Fibroblast of lung (primary cell): ENCODE data around the gene CREB3. TPM values are rescaled to one million over a fixed set of nuclear protein-coding genes. Genes with fewer than 3 reads are reported as not detected.

Source experiments
- DNase-seq, 2 donors: peaks; one replicate each; pipeline versions ENCODE4 v3.0.0 to v3.0.0-alpha.2; 2010; ENCODE audit warnings: low read depth in 2 of 2
- H2AFZ ChIP-seq: 2 replicates; pipeline ENCODE4 v1.5.1; 2012; ENCODE audit warnings: low read length, control low read depth, inconsistent platforms
- H3K27ac ChIP-seq: 2 replicates; pipeline ENCODE4 v1.5.1; 2011; ENCODE audit warnings: low read length, control low read depth; ENCODE audit not compliant: insufficient read depth
- H3K27me3 ChIP-seq: 2 replicates; pipeline ENCODE4 v1.5.1; 2011; ENCODE audit warnings: mild to moderate bottlenecking, low read length; ENCODE audit not compliant: control insufficient read depth, insufficient read depth
- H3K36me3 ChIP-seq: 2 replicates; pipeline ENCODE4 v1.5.1; 2011; ENCODE audit warnings: low read length; ENCODE audit not compliant: control insufficient read depth, insufficient read depth
- H3K4me1 ChIP-seq: 2 replicates; pipeline ENCODE4 v1.5.1; 2011; ENCODE audit warnings: low read length; ENCODE audit not compliant: control insufficient read depth, insufficient read depth; ENCODE audit errors: extremely low read depth
- H3K4me2 ChIP-seq: 2 replicates; pipeline ENCODE4 v1.5.1; 2011; ENCODE audit warnings: low read length, control low read depth; ENCODE audit not compliant: insufficient read depth; ENCODE audit errors: extremely low read depth
- H3K4me3 ChIP-seq, 4 experiments: fragments of 200-600 bp in 1 of 4; sonication (generic) in 1 of 4; replicated peaks in 1 of 4; 2 replicates each; pipeline ENCODE4 v1.5.1; 2011 to 2016; ENCODE audit warnings: low read length in 4 of 4, low read depth in 3 of 4, mild to moderate bottlenecking in 3 of 4, control low read depth in 2 of 4, inconsistent platforms in 1 of 4, mixed read lengths in 1 of 4; ENCODE audit not compliant: insufficient read depth in 1 of 4; ENCODE audit errors: control extremely low read depth in 1 of 4
- H3K79me2 ChIP-seq: 2 replicates; pipeline ENCODE4 v1.5.1; 2012; ENCODE audit warnings: mild to moderate bottlenecking, low read length, inconsistent platforms; ENCODE audit not compliant: control insufficient read depth, insufficient read depth
- H3K9ac ChIP-seq: 2 replicates; pipeline ENCODE4 v1.5.1; 2011; ENCODE audit warnings: mild to moderate bottlenecking, low read length, control low read depth; ENCODE audit not compliant: insufficient read depth
- H3K9me3 ChIP-seq: 2 replicates; pipeline ENCODE4 v1.5.1; 2012; ENCODE audit warnings: low read depth, low read length; ENCODE audit not compliant: control insufficient read depth, insufficient read depth
- H4K20me1 ChIP-seq: 2 replicates; pipeline ENCODE4 v1.5.1; 2011; ENCODE audit warnings: low read length; ENCODE audit not compliant: control insufficient read depth, insufficient read depth; ENCODE audit errors: extremely low read depth
- EZH2 ChIP-seq: IDR thresholded peaks from 2 replicates; pipeline ENCODE4 v1.5.1; 2012; ENCODE audit warnings: low read length, control low read depth, mild to moderate bottlenecking; ENCODE audit errors: missing control alignments
- polyA plus RNA-seq, 2 donors: library from polyadenylated mRNA; depleted of rRNA in 1 of 2; stranded (reverse) in 1 of 2; unstranded in 1 of 2; fragments of >200 nt; gene quantifications; 2 replicates each; pipeline ENCODE4 v1.2.1, GENCODE V29; 2011 to 2012; ENCODE audit warnings: missing spikeins in 1 of 2
- total RNA-seq: library from RNA; depleted of rRNA; stranded (reverse); fragments of >200 nt; gene quantifications from 2 replicates; pipeline ENCODE4 v1.2.1, GENCODE V29; 2014
- TF ChIP-seq, protein P1 (sequence below), 2 donors: IDR thresholded peaks in 1 of 2; conservative IDR thresholded peaks in 1 of 2; 1 replicate in 1 of 2; 2 replicates in 1 of 2; pipeline ENCODE4 v1.5.1; 2011 to 2012; ENCODE audit warnings: low read length in 2 of 2, control low read depth in 1 of 2, inconsistent platforms in 1 of 2, low read depth in 1 of 2, mild to moderate bottlenecking in 1 of 2

Gene CREB3
- total and polyA plus RNA-seq, 2 donors (not counting 1 experiment from before 2014, with no cell fraction given), result 50.2 to 70.2 TPM

GRCh38 chr9:35714123-35714522 lies 18.3 kb upstream of the CREB3 start:
- H3K79me2 ChIP-seq, result peaks cover 2% of the 10 kb centered on the region
- no peak overlapping the region for H3K9ac ChIP-seq
- peaks cover 64% of the 10 kb centered on the region for H3K36me3 ChIP-seq
- no peak for DNase-seq
- no peaks in the 10 kb centered on the region for H4K20me1 ChIP-seq
- H2AFZ ChIP-seq, result no peak overlapping the region
- TF ChIP-seq, protein P1, sequence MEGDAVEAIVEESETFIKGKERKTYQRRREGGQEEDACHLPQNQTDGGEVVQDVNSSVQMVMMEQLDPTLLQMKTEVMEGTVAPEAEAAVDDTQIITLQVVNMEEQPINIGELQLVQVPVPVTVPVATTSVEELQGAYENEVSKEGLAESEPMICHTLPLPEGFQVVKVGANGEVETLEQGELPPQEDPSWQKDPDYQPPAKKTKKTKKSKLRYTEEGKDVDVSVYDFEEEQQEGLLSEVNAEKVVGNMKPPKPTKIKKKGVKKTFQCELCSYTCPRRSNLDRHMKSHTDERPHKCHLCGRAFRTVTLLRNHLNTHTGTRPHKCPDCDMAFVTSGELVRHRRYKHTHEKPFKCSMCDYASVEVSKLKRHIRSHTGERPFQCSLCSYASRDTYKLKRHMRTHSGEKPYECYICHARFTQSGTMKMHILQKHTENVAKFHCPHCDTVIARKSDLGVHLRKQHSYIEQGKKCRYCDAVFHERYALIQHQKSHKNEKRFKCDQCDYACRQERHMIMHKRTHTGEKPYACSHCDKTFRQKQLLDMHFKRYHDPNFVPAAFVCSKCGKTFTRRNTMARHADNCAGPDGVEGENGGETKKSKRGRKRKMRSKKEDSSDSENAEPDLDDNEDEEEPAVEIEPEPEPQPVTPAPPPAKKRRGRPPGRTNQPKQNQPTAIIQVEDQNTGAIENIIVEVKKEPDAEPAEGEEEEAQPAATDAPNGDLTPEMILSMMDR (conservative IDR thresholded peaks at IDR 0.05 in 1 of 2, IDR thresholded peaks at IDR 0.05 in 1 of 2; ENCODE audit: low read depth in 1 of 2, low read length in 2 of 2), result no peak
- no peak for TF ChIP-seq EZH2
- H3K27ac ChIP-seq, result no peak overlapping the region
- no peaks in the 10 kb centered on the region for H3K4me1 ChIP-seq
- no peaks in the 10 kb centered on the region for H3K27me3 ChIP-seq
- H3K4me3 ChIP-seq, result no peak overlapping the region
- no peaks in the 10 kb centered on the region for H3K9me3 ChIP-seq
- no peak overlapping the region for H3K4me2 ChIP-seq

DNA sequence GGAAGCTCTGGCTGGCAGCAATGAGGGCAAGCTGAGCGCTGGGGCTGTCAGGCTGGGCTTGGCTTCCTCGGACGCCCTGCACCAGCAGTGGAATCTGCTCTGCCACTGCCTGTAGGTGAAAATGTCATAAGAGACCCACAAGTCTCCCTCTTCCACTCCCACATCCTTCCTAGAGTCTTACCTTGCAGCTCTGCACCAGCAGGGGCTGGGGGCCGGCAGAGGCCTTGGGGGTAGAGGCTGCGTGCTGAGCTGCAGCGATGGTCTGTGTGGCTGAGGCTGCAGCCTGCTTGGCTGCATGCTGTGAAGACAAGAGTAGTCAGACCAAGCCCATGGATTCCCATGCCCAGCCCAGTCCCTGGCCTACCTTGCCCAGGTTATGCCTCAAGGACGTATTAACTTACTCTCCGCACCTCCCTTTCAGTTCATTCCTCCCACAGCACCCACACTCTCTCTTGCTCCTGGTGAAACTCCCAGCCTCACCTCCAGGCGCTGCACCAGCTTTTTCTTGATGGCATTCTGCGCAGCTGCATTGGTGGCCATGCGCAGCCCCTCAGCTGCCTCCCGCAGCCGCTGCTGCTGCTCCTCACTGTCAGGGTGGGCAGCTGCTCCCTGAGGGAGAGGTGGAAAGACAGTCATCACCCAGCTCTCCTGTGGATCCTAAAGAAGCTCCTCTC lies 17.8 kb upstream of the CREB3 start:
- H3K9ac ChIP-seq, result no peak overlapping the region
- no peak overlapping the region for H3K4me3 ChIP-seq
- no peaks in the 10 kb centered on the region for H3K27me3 ChIP-seq
- H3K4me2 ChIP-seq, result no peak overlapping the region
- no peaks in the 10 kb centered on the region for H4K20me1 ChIP-seq
- TF ChIP-seq, protein P1 (conservative IDR thresholded peaks at IDR 0.05 in 1 of 2, IDR thresholded peaks at IDR 0.05 in 1 of 2; ENCODE audit: low read depth in 1 of 2, low read length in 2 of 2), result no peak
- no peak for TF ChIP-seq EZH2
- H3K4me1 ChIP-seq, result no peaks in the 10 kb centered on the region
- no peak overlapping the region for H3K27ac ChIP-seq
- H3K9me3 ChIP-seq, result no peaks in the 10 kb centered on the region
- H2AFZ ChIP-seq, result no peak overlapping the region
- H3K36me3 ChIP-seq, result peaks cover 69% of the 10 kb centered on the region
- H3K79me2 ChIP-seq, result peaks cover 2% of the 10 kb centered on the region
- no peak for DNase-seq

- H3K27me3 ChIP-seq, result no peaks in the 10 kb centered on the region
- no peak overlapping the region for H3K9ac ChIP-seq
- H3K79me2 ChIP-seq, result peaks cover 7% of the 10 kb centered on the region
- H3K4me3 ChIP-seq, result no peak overlapping the region
- no peak overlapping the region for H3K27ac ChIP-seq
- H3K36me3 ChIP-seq, result peaks cover 68% of the 10 kb centered on the region
- TF ChIP-seq EZH2, result no peak
- TF ChIP-seq, protein P1 (conservative IDR thresholded peaks at IDR 0.05 in 1 of 2, IDR thresholded peaks at IDR 0.05 in 1 of 2; ENCODE audit: low read depth in 1 of 2, low read length in 2 of 2), result peak; percentile 13 to 14
- H3K4me2 ChIP-seq, result no peak overlapping the region
- DNase-seq, result no peak
- no peaks in the 10 kb centered on the region for H4K20me1 ChIP-seq
- H3K4me1 ChIP-seq, result no peaks in the 10 kb centered on the region
- no peaks in the 10 kb centered on the region for H3K9me3 ChIP-seq
- H2AFZ ChIP-seq, result no peak overlapping the region
Observed at GRCh38 chr9:35716230-35716629, 16.2 kb upstream of the CREB3 start.
